Gastroesophageal sphincter (tissue), 4 donors: ENCODE results near the gene PTPN14. TPM values are rescaled to one million over a fixed set of nuclear protein-coding genes. Genes with fewer than 3 reads are reported as not detected.
"Not testable (repeated sequence)": the region's sequence is repeated elsewhere in the genome, so short reads cannot be mapped to it uniquely, and the experiment has no call there.

ENCODE experiments used
- ATAC-seq: fragments of 150-250 bp; one replicate; pipeline ENCODE4 v1.9.1; 2016; ENCODE audit warnings: mild to moderate bottlenecking, moderate library complexity
- H3K27ac ChIP-seq, 4 donors: fragments of 200-600 bp; sonication (generic) in 3 of 4; 1 replicate in 3 of 4; 2 replicates in 1 of 4; pipeline ENCODE4 v1.5.1; 2016 to 2019
- H3K27me3 ChIP-seq: fragments of 200-600 bp; sonication (generic); one replicate; pipeline ENCODE4 v1.5.1; 2019
- H3K36me3 ChIP-seq, 2 donors: fragments of 200-600 bp; sonication (generic); one replicate each; pipeline ENCODE4 v1.5.1; 2019; ENCODE audit warnings: control low read depth in 1 of 2
- H3K4me1 ChIP-seq, 3 donors: fragments of 200-600 bp; sonication (generic); 1 replicate in 2 of 3; 2 replicates in 1 of 3; pipeline ENCODE4 v1.5.1; 2016 to 2019; ENCODE audit warnings: control low read depth in 2 of 3
- H3K4me3 ChIP-seq, 2 donors: fragments of 200-600 bp; sonication (generic); one replicate each; pipeline ENCODE4 v1.5.1; 2019; ENCODE audit warnings: mild to moderate bottlenecking in 1 of 2, moderate library complexity in 1 of 2
- H3K9me3 ChIP-seq, 3 donors: fragments of 200-600 bp; sonication (generic); one replicate each; pipeline ENCODE4 v1.5.1; 2017 to 2019; ENCODE audit warnings: control low read depth in 2 of 3
- CTCF ChIP-seq, 4 experiments: fragments of 200-600 bp in 2 of 4; fragments of 450-650 bp in 2 of 4; sonication (generic) in 1 of 4; IDR thresholded peaks; one replicate each; pipeline ENCODE4 v1.5.1; 2017 to 2019; ENCODE audit warnings: antibody characterized with exemption in 4 of 4, mild to moderate bottlenecking in 2 of 4, moderate library complexity in 2 of 4
- EP300 ChIP-seq: sonication (generic); formaldehyde crosslinking; IDR thresholded peaks from one replicate; pipeline ENCODE4 v1.6.1; 2017; ENCODE audit warnings: antibody characterized with exemption, mild to moderate bottlenecking
- POLR2A ChIP-seq, 2 donors: fragments of 450-650 bp; IDR thresholded peaks; one replicate each; pipeline ENCODE4 v1.6.1; 2017; ENCODE audit warnings: antibody characterized with exemption in 2 of 2, mild to moderate bottlenecking in 2 of 2, moderate library complexity in 1 of 2
- POLR2AphosphoS5 ChIP-seq: sonication (generic); formaldehyde crosslinking; IDR thresholded peaks from one replicate; pipeline ENCODE4 v1.6.1; 2017; ENCODE audit warnings: antibody characterized with exemption
- WGBS, 2 donors: methylation state at CpG; one replicate each; pipeline ENCODE4 v1.1.5; 2018; ENCODE audit warnings: low coverage in 1 of 2; 5-methylcytosine and 5-hydroxymethylcytosine counted together
- total RNA-seq, 4 donors: library from RNA; depleted of rRNA; stranded (reverse); fragments of >200 nt; gene quantifications; one replicate each; pipeline ENCODE4 v1.1.0, GENCODE V29; 2016

PTPN14 gene
- total RNA-seq, 4 donors from 2014 or later: 38.9 to 96.8 (median 75.4) TPM

- no peak overlapping the region for H3K4me3 ChIP-seq
- WGBS, 2 donors: 82% methylated on average over 5 to 6 of the region's 6 CpGs
Observed at GRCh38 chr1:214583113-214583512, 31.7 kb upstream of the PTPN14 start.

GRCh38 chr1:214582289-214582891 lies 31.0 kb upstream of the PTPN14 start:
- Histone ChIP-seq H3K36me3 (no peaks in the 10 kb centered on the region), H3K27me3 (no peaks in the 10 kb centered on the region), H3K4me1 (no peaks in the 10 kb centered on the region), H3K27ac (no peak overlapping the region), H3K4me3 (no peak overlapping the region), H3K9me3 (no peaks in the 10 kb centered on the region)
- TF ChIP-seq CTCF (IDR thresholded peaks at IDR 0.05) (no peak), EP300 (no peak), POLR2AphosphoS5 (no peak), POLR2A (IDR thresholded peaks at IDR 0.05) (no peak)
- ATAC-seq: no peak
- WGBS, 2 donors: 62 to 85% methylated on average over 5 to 6 of the region's 7 CpGs

More at GRCh38 chr1:214583113-214583512, 31.7 kb upstream of the PTPN14 start:
- no peaks in the 10 kb centered on the region for H3K9me3 ChIP-seq
- no peak for ATAC-seq
- H3K27ac ChIP-seq: no peak overlapping the region
- TF ChIP-seq CTCF (IDR thresholded peaks at IDR 0.05): no peak
- no peaks in the 10 kb centered on the region for H3K36me3 ChIP-seq
- H3K27me3 ChIP-seq: no peaks in the 10 kb centered on the region
- no peaks in the 10 kb centered on the region for H3K4me1 ChIP-seq

- H3K27ac ChIP-seq: no peak overlapping the region
- H3K4me3 ChIP-seq: no peak overlapping the region
- ATAC-seq: no peak
- 23 to 25% methylated on average over 2 of the region's 2 CpGs for WGBS, 2 donors
- H3K9me3 ChIP-seq: peaks cover 0 to 4% (median 0%) of the 10 kb centered on the region in 3 donors
- H3K36me3 ChIP-seq: no peaks in the 10 kb centered on the region
- H3K4me1 ChIP-seq: no peaks in the 10 kb centered on the region
- TF ChIP-seq CTCF (IDR thresholded peaks at IDR 0.05): no peak
- TF ChIP-seq EP300: no peak
- TF ChIP-seq POLR2A (IDR thresholded peaks at IDR 0.05): no peak
- no peak for TF ChIP-seq POLR2AphosphoS5
- H3K27me3 ChIP-seq: no peaks in the 10 kb centered on the region
Observed at GRCh38 chr1:214581785-214582184, 30.4 kb upstream of the PTPN14 start.

- Histone ChIP-seq H3K9me3 (peaks cover 0 to 23% (median 0%) of the 10 kb centered on the region in 3 donors), H3K36me3 (no peaks in the 10 kb centered on the region), H3K4me1 (no peaks in the 10 kb centered on the region), H3K27me3 (no peaks in the 10 kb centered on the region), H3K4me3 (no peak overlapping the region), H3K27ac (no peak overlapping the region)
- no peak for ATAC-seq
- TF ChIP-seq POLR2A (IDR thresholded peaks at IDR 0.05) (no peak), CTCF (IDR thresholded peaks at IDR 0.05) (no peak), EP300 (no peak), POLR2AphosphoS5 (no peak)
Observed at GRCh38 chr1:214579183-214579582, 27.8 kb upstream of the PTPN14 start.

GRCh38 chr1:214576120-214576519 lies 24.7 kb upstream of the PTPN14 start:
- H3K27ac ChIP-seq, H3K4me3 ChIP-seq, H3K4me1 ChIP-seq, H3K27me3 ChIP-seq, H3K36me3 ChIP-seq, ATAC-seq: not testable (repeated sequence)
- peaks cover 0 to 23% (median 0%) of the 10 kb centered on the region in 3 donors for H3K9me3 ChIP-seq
- 66% methylated on average over 3 of the region's 3 CpGs; no CpG with 5 or more reads in 1 of the 2 donors for WGBS, 2 donors
